ENCODE measurements around the gene PRR35.
A peak's percentile ranks its signal among the peaks of the same experiment; 100 is the strongest.

Gene PRR35

DNA sequence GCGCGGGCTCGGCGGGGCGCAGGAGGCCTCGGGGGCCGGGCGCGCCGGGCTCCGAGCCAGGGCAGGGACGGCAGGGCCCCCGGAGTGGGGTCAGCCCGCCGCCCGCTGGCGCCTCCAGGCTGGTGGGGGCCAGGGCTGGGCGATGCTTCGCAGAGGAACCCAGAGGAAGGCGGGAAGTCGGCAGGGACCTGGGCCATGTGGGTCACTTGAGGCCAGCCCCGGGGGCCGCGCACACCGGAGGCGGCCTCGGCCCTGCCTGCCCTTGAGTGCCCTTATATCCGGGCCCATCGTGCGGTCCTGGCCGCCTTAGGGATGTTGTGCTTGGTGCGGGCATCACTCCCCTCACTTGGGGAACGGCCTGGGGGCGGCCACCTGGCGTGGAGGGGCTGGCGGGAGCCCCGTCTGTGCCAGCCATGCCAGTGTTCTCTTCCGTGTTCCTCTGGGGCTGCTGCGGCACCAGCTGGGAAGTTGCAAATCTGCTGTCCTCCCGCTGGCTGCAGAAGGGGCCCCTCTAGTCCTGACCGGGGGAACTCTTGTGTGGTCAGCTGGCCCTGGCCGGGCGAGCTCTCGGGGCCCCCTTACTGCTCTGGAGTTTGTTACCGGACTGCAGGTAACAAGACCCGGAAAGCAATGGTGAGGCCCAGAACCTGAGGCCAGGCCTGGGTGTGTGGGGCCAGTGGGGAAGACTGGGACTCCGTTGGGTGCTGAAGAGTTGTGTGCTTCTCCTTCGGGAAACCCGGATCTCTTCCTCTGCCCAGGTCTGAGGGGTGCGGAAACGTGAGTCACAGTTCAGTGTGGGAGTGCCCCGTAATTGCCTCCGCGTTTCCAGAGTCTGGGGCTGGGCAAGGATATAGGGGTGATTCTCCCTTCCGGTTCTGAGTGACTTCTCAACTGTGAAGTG is 31.8 kb upstream of the PRR35 start:
- Histone ChIP-seq H3K4me3 (ENCODE audit: low read length in 2 of 2) (peak overlapping the region; percentile 84 to 87), H3K4me1 (ENCODE audit: control insufficient read depth in 2 of 2, insufficient read depth in 2 of 2, low read length in 2 of 2) (peaks cover 38 to 49% of the 10 kb centered on the region in 2 donors), H3K27me3 (ENCODE audit: control insufficient read depth in 2 of 2, insufficient read depth in 2 of 2, low read length in 2 of 2) (no peaks in the 10 kb centered on the region), H3K9me3 (ENCODE audit: control insufficient read depth in 2 of 2, low read length in 2 of 2) (no peaks in the 10 kb centered on the region), H3K27ac (ENCODE audit: low read depth in 2 of 2, low read length in 2 of 2) (peak overlapping the region; percentile 97 to 98), H3K9ac (ENCODE audit: low read depth in 1 of 2, low read length in 2 of 2) (peak overlapping the region; percentile 90 to 94), H3K36me3 (ENCODE audit: control insufficient read depth in 2 of 2, insufficient read depth in 2 of 2, low read length in 2 of 2) (peaks cover 0 to 8% of the 10 kb centered on the region in 2 donors)

DNA sequence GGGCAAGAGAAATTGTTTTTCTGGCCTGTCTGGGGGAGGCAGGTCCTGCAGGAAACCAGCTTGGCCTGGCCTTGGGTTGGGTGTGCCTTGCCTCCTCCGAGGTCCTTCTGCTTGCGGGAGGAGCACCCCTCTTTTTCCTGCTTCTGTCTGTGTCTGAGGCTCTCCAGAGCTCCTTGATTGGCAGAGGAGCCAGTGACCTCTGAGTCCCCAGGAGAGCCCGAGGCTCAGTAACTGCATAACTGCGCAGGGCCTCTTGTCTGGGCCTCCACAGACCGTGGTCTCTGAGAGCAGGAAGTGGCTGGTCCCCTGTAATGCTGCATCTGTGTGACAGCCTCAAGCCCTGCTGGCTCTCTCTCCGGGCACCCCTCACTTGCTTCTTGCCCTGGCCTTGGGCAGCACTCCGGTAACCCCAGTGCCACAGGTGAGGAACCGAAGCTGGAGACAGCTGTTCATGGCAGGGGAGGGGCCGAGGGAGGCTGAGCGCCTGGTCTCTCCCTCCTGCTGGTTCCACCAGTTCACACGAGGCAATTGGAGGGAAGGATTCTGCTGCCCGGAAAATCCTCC is 31.1 kb upstream of the PRR35 start:
- no peaks in the 10 kb centered on the region for H3K9me3 ChIP-seq (ENCODE audit: control insufficient read depth in 2 of 2, low read length in 2 of 2)
- H3K9ac ChIP-seq (ENCODE audit: low read depth in 1 of 2, low read length in 2 of 2): peak overlapping the region; percentile 90 to 94
- H3K27me3 ChIP-seq (ENCODE audit: control insufficient read depth in 2 of 2, insufficient read depth in 2 of 2, low read length in 2 of 2): no peaks in the 10 kb centered on the region
- H3K4me3 ChIP-seq (ENCODE audit: low read length in 2 of 2): peak overlapping the region; percentile 84 to 87
- H3K36me3 ChIP-seq (ENCODE audit: control insufficient read depth in 2 of 2, insufficient read depth in 2 of 2, low read length in 2 of 2): peaks cover 0 to 8% of the 10 kb centered on the region in 2 donors
- peak overlapping the region; percentile 97 to 98 for H3K27ac ChIP-seq (ENCODE audit: low read depth in 2 of 2, low read length in 2 of 2)
- H3K4me1 ChIP-seq (ENCODE audit: control insufficient read depth in 2 of 2, insufficient read depth in 2 of 2, low read length in 2 of 2): peaks cover 39 to 55% of the 10 kb centered on the region in 2 donors

DNA sequence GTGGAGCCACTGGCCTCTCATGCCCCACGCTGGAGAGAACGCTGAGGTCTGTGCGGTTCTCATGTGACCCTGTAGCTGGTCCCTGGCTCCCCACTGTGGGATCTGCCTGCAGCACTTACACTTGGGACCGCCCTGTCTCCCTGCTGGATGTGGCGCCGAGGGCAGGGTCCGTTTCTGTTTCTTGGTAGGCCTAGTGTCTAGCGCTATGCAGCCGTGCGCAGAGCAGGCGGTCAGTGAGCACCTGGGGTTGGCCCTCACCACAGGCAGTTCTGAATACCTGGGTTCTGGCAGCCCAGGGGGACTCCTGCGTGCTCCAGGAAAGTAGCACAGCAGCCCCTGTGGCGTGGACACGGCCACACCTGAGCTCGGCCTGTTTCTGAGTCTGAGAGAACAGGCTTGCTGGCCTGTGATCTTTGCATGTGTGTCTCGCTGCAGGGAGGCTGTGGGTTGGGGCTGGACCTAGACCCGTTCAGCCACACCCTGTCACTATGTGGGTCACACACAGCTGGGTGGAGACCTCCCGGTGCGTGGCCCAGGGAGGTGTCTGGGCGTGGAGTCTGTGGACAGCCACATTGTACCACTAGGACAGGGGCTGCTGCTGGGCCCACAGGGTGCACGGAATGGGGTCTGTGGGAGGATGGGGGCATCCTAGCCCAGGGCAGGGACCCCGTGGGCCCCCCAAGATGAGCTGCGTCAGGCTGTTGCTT is 29.9 kb upstream of the PRR35 start:
- H3K4me3 ChIP-seq (ENCODE audit: low read length in 2 of 2): peak overlapping the region; percentile 84 to 87
- no peaks in the 10 kb centered on the region for H3K9me3 ChIP-seq (ENCODE audit: control insufficient read depth in 2 of 2, low read length in 2 of 2)
- peaks cover 47 to 61% of the 10 kb centered on the region in 2 donors for H3K4me1 ChIP-seq (ENCODE audit: control insufficient read depth in 2 of 2, insufficient read depth in 2 of 2, low read length in 2 of 2)
- no peaks in the 10 kb centered on the region for H3K27me3 ChIP-seq (ENCODE audit: control insufficient read depth in 2 of 2, insufficient read depth in 2 of 2, low read length in 2 of 2)
- H3K36me3 ChIP-seq (ENCODE audit: control insufficient read depth in 2 of 2, insufficient read depth in 2 of 2, low read length in 2 of 2): peaks cover 0 to 5% of the 10 kb centered on the region in 2 donors
- peak overlapping the region; percentile 97 to 98 for H3K27ac ChIP-seq (ENCODE audit: low read depth in 2 of 2, low read length in 2 of 2)
- peak overlapping the region; percentile 90 to 94 for H3K9ac ChIP-seq (ENCODE audit: low read depth in 1 of 2, low read length in 2 of 2)

- Histone ChIP-seq H3K4me1 (ENCODE audit: control insufficient read depth in 2 of 2, insufficient read depth in 2 of 2, low read length in 2 of 2) (peaks cover 39 to 57% of the 10 kb centered on the region in 2 donors), H3K4me3 (ENCODE audit: low read length in 2 of 2) (no peak overlapping the region), H3K27me3 (ENCODE audit: control insufficient read depth in 2 of 2, insufficient read depth in 2 of 2, low read length in 2 of 2) (no peaks in the 10 kb centered on the region), H3K9me3 (ENCODE audit: control insufficient read depth in 2 of 2, low read length in 2 of 2) (no peaks in the 10 kb centered on the region), H3K9ac (ENCODE audit: low read depth in 1 of 2, low read length in 2 of 2) (no peak overlapping the region), H3K27ac (ENCODE audit: low read depth in 2 of 2, low read length in 2 of 2) (no peak overlapping the region), H3K36me3 (ENCODE audit: control insufficient read depth in 2 of 2, insufficient read depth in 2 of 2, low read length in 2 of 2) (peaks cover 0 to 4% of the 10 kb centered on the region in 2 donors)
Measured at GRCh38 chr16:531494-532125, 28.6 kb upstream of the PRR35 start.

- H3K4me3 ChIP-seq (ENCODE audit: low read length in 2 of 2): peak overlapping the region; percentile 52 to 58
- peak overlapping the region; percentile 92 to 95 for H3K27ac ChIP-seq (ENCODE audit: low read depth in 2 of 2, low read length in 2 of 2)
- no peaks in the 10 kb centered on the region for H3K9me3 ChIP-seq (ENCODE audit: control insufficient read depth in 2 of 2, low read length in 2 of 2)
- H3K9ac ChIP-seq (ENCODE audit: low read depth in 1 of 2, low read length in 2 of 2): peak overlapping the region; percentile 68 to 80
- peaks cover 7 to 18% of the 10 kb centered on the region in 2 donors for H3K36me3 ChIP-seq (ENCODE audit: control insufficient read depth in 2 of 2, insufficient read depth in 2 of 2, low read length in 2 of 2)
- H3K4me1 ChIP-seq (ENCODE audit: control insufficient read depth in 2 of 2, insufficient read depth in 2 of 2, low read length in 2 of 2): peaks cover 37 to 54% of the 10 kb centered on the region in 2 donors
- no peaks in the 10 kb centered on the region for H3K27me3 ChIP-seq (ENCODE audit: control insufficient read depth in 2 of 2, insufficient read depth in 2 of 2, low read length in 2 of 2)
Measured at GRCh38 chr16:533391-534123, 26.6 kb upstream of the PRR35 start.

DNA sequence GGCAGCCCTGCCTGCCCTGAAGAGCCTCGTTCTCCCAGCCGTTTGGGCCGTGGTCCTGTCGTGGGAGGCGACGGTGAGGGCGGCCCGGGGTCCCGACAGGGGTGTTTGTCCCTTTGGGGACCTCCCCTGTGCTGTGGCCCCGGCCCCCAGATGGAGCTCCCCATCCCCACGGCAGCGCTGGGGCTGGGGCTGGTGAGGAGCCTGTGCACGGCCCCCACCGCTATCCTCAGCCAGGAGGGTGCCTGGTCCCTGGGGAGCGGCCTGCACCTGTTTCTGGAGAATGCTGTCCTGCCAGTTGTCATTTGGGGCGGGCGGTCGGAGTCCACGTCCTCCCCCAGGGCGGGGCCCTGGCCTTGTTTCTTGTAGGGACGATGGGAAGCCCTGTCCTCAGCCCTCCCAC is 26.1 kb upstream of the PRR35 start:
- Histone ChIP-seq H3K4me3 (ENCODE audit: low read length in 2 of 2) (peak overlapping the region; percentile 58 to 62), H3K27me3 (ENCODE audit: control insufficient read depth in 2 of 2, insufficient read depth in 2 of 2, low read length in 2 of 2) (no peaks in the 10 kb centered on the region), H3K27ac (ENCODE audit: low read depth in 2 of 2, low read length in 2 of 2) (peak overlapping the region; percentile 92 to 95), H3K9ac (ENCODE audit: low read depth in 1 of 2, low read length in 2 of 2) (peak overlapping the region; percentile 60 to 80), H3K9me3 (ENCODE audit: control insufficient read depth in 2 of 2, low read length in 2 of 2) (no peaks in the 10 kb centered on the region), H3K36me3 (ENCODE audit: control insufficient read depth in 2 of 2, insufficient read depth in 2 of 2, low read length in 2 of 2) (peaks cover 7 to 20% of the 10 kb centered on the region in 2 donors), H3K4me1 (ENCODE audit: control insufficient read depth in 2 of 2, insufficient read depth in 2 of 2, low read length in 2 of 2) (peaks cover 33 to 49% of the 10 kb centered on the region in 2 donors)

DNA sequence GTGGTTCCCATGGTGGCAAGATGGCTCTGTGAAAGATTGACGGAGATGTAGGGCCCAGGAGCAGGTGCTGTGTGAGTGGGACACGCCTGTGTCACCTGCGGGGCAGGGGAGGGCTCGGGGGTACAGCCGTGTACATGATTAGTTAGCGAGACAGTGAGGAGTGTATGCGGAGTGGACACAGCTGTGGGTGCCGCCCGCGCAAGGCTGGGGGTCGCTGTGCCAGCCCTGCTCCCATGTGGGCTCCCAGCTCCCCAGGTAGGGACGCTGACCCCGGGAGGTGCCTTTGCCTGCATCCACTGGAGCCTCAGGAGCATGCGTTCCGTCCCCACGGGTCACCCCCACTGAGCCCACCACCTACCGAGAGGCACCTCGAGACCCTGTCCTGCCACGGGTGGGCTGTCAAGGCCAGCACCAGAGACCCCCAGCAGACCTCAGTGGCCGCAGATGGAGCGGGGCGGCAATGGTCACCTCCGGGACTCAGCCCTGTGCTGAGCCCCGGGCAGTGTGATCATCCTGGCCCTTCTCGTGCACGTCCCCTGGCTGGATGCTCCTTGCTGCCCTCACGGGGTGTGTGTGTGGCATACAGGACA is 25.2 kb upstream of the PRR35 start:
- Histone ChIP-seq H3K4me3 (ENCODE audit: low read length in 2 of 2) (peak overlapping the region; percentile 58 to 62), H3K27me3 (ENCODE audit: control insufficient read depth in 2 of 2, insufficient read depth in 2 of 2, low read length in 2 of 2) (no peaks in the 10 kb centered on the region), H3K4me1 (ENCODE audit: control insufficient read depth in 2 of 2, insufficient read depth in 2 of 2, low read length in 2 of 2) (peaks cover 24 to 41% of the 10 kb centered on the region in 2 donors), H3K36me3 (ENCODE audit: control insufficient read depth in 2 of 2, insufficient read depth in 2 of 2, low read length in 2 of 2) (peaks cover 7 to 19% of the 10 kb centered on the region in 2 donors), H3K27ac (ENCODE audit: low read depth in 2 of 2, low read length in 2 of 2) (peak overlapping the region; percentile 92 to 95), H3K9ac (ENCODE audit: low read depth in 1 of 2, low read length in 2 of 2) (peak overlapping the region; percentile 9 to 80), H3K9me3 (ENCODE audit: control insufficient read depth in 2 of 2, low read length in 2 of 2) (no peaks in the 10 kb centered on the region)

DNA sequence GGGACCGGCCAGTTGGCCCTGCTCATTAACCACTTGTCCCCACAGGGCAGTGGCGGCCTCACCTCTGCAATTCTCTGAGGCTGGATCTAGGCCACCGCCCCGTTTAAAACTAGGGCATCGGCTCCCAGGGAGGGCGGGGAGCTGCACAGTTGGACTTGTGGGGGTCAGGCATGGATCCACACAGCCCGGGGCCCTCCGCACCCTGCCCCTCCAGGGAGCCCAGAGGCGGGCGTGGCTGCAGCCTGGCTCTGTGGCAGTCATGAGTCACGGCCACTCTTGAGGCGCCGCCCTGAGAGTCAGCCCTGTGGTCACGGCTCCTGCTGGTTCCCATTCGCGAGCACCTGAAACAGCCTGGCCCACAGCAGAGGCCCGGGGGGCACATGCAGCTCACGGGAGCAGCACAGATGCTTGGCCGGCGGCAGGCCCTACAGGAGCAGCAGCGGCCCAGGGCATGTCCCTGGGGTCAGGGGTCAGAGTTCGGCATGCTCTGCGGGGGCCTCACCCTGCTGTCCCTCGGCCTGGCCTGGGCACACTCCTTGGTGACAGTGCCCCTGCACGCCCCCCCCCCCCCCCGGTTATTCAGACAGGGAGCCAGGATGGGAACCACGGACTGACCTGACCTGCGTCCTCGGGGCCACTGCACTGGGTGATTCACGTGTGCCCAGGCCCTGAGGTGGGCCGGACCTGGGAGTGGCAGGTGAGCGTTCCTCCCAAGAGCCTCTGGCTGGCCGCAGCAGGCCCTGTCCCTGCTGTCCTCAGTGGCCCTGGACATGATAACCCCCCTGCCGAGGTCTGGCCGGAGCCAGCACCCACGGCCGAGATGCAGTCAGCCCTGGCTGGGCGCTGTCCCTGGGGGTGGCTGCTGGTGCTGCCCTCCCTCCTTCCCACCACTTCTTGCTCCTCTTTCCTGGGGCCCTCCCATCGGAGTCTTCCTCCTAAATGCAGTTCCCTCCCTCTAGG is 24.5 kb upstream of the PRR35 start:
- peak overlapping the region; percentile 92 to 95 for H3K27ac ChIP-seq (ENCODE audit: low read depth in 2 of 2, low read length in 2 of 2)
- peak overlapping the region in 1 of 2 donors; percentile 80 for H3K9ac ChIP-seq (ENCODE audit: low read depth in 1 of 2, low read length in 2 of 2)
- H3K4me1 ChIP-seq (ENCODE audit: control insufficient read depth in 2 of 2, insufficient read depth in 2 of 2, low read length in 2 of 2): peaks cover 17 to 33% of the 10 kb centered on the region in 2 donors
- H3K9me3 ChIP-seq (ENCODE audit: control insufficient read depth in 2 of 2, low read length in 2 of 2): no peaks in the 10 kb centered on the region
- peak overlapping the region in 1 of 2 donors; percentile 58 for H3K4me3 ChIP-seq (ENCODE audit: low read length in 2 of 2)
- peaks cover 7 to 19% of the 10 kb centered on the region in 2 donors for H3K36me3 ChIP-seq (ENCODE audit: control insufficient read depth in 2 of 2, insufficient read depth in 2 of 2, low read length in 2 of 2)
- no peaks in the 10 kb centered on the region for H3K27me3 ChIP-seq (ENCODE audit: control insufficient read depth in 2 of 2, insufficient read depth in 2 of 2, low read length in 2 of 2)
